Thoracic aorta (tissue), 2 donors: Measurements from ENCODE around the gene PPP2R3C. TPM values are rescaled to one million over a fixed set of nuclear protein-coding genes. Genes with fewer than 3 reads are reported as not detected.

Source experiments
- ATAC-seq: fragments of 150-250 bp; one replicate; pipeline ENCODE4 v1.8.0; 2017; ENCODE audit warnings: low read depth; ENCODE audit not compliant: insufficient number of reproducible peaks, low FRiP score
- DNase-seq: peaks from one replicate; pipeline ENCODE4 v3.0.0-alpha.2; 2020; ENCODE audit warnings: low spot score
- H3K27ac ChIP-seq, 2 donors: fragments of 200-600 bp; sonication (generic); 1 replicate in 1 of 2; 2 replicates in 1 of 2; pipeline ENCODE4 v1.5.1; 2016; ENCODE audit warnings: mild to moderate bottlenecking in 2 of 2, moderate library complexity in 2 of 2
- H3K27me3 ChIP-seq: fragments of 200-600 bp; sonication (generic); replicated peaks from 2 replicates; pipeline ENCODE4 v1.6.0; 2016; ENCODE audit warnings: mild to moderate bottlenecking; ENCODE audit not compliant: insufficient read depth
- H3K36me3 ChIP-seq: fragments of 200-600 bp; sonication (generic); one replicate; pipeline ENCODE4 v1.5.1; 2016
- H3K4me1 ChIP-seq, 2 donors: fragments of 200-600 bp; sonication (generic); 1 replicate in 1 of 2; 2 replicates in 1 of 2; pipeline versions ENCODE4 v1.5.1 to v1.6.0; 2016; ENCODE audit warnings: low read depth in 2 of 2, mild to moderate bottlenecking in 1 of 2; ENCODE audit not compliant: control insufficient read depth in 1 of 2
- H3K4me3 ChIP-seq: fragments of 200-600 bp; sonication (generic); 2 replicates; pipeline ENCODE4 v1.5.1; 2016; ENCODE audit warnings: mild to moderate bottlenecking
- H3K9me3 ChIP-seq: fragments of 200-600 bp; sonication (generic); 2 replicates; pipeline ENCODE4 v1.5.1; 2016
- CTCF ChIP-seq: fragments of 200-600 bp; sonication (generic); IDR thresholded peaks from one replicate; pipeline ENCODE4 v1.5.1; 2019; ENCODE audit warnings: antibody characterized with exemption
- total RNA-seq, 2 donors: library from RNA; depleted of rRNA; stranded (reverse); fragments of >200 nt; gene quantifications; one replicate each; pipeline versions ENCODE4 v1.1.0 to v1.2.3, GENCODE V29; 2016

PPP2R3C gene
- total RNA-seq, 2 donors from 2014 or later, result 29.5 to 31.6 TPM

GRCh38 chr14:35085441-35085840 lies 36.3 kb downstream of the PPP2R3C start:
- DNase-seq (no peak), ATAC-seq (no peak)
- H3K4me3 ChIP-seq, result no peak overlapping the region
- H3K36me3 ChIP-seq, result peaks cover 27% of the 10 kb centered on the region
- no peak overlapping the region for H3K27ac ChIP-seq
- no peak for TF ChIP-seq CTCF
- H3K27me3 ChIP-seq, result no peaks in the 10 kb centered on the region
- H3K4me1 ChIP-seq, result no peaks in the 10 kb centered on the region
- H3K9me3 ChIP-seq, result no peaks in the 10 kb centered on the region

GRCh38 chr14:35083530-35084150 lies 38.1 kb downstream of the PPP2R3C start:
- Histone ChIP-seq H3K27ac (no peak overlapping the region), H3K4me1 (no peaks in the 10 kb centered on the region), H3K4me3 (no peak overlapping the region), H3K36me3 (peaks cover 41% of the 10 kb centered on the region), H3K27me3 (no peaks in the 10 kb centered on the region), H3K9me3 (no peaks in the 10 kb centered on the region)
- TF ChIP-seq CTCF, result no peak
- ATAC-seq (no peak), DNase-seq (no peak)

- TF ChIP-seq CTCF, result no peak
- peaks cover 40% of the 10 kb centered on the region for H3K36me3 ChIP-seq
- H3K9me3 ChIP-seq, result no peaks in the 10 kb centered on the region
These were observed 42.0 kb downstream of the PPP2R3C start for GRCh38 chr14:35079742-35080141.

DNA sequence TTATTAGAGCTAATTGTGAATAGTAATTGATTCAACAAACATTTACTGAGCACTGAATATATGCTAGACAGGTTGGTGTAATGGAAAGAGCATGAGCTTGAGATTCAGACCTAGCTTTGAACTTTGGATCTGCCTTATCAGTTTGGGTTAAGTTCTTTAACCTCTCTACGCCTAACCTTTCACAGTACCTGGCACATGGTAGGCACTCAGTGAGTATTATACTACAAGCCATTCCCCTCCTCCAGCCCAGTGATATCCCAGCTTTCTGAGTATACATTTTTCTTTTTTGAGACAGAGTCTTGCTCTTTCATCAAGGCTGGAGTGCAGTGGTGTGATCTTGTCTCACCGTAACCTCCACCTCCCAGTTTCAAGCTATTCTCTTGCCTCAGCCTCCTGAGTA lies 43.7 kb downstream of the PPP2R3C start:
- no peak for TF ChIP-seq CTCF
- Histone ChIP-seq H3K4me3 (no peak overlapping the region), H3K4me1 (no peaks in the 10 kb centered on the region), H3K9me3 (no peaks in the 10 kb centered on the region), H3K36me3 (peaks cover 46% of the 10 kb centered on the region), H3K27ac (no peak overlapping the region), H3K27me3 (no peaks in the 10 kb centered on the region)
- no peak for ATAC-seq
- DNase-seq, result no peak

More at GRCh38 chr14:35079742-35080141, 42.0 kb downstream of the PPP2R3C start:
- Histone ChIP-seq H3K27me3 (no peaks in the 10 kb centered on the region), H3K27ac (no peak overlapping the region), H3K4me1 (no peaks in the 10 kb centered on the region), H3K4me3 (no peak overlapping the region)
- no peak for DNase-seq
- ATAC-seq, result no peak

- TF ChIP-seq CTCF, result no peak
- DNase-seq, result no peak
- Histone ChIP-seq H3K4me1 (no peaks in the 10 kb centered on the region), H3K27me3 (no peaks in the 10 kb centered on the region), H3K9me3 (no peaks in the 10 kb centered on the region), H3K4me3 (no peak overlapping the region), H3K27ac (no peak overlapping the region), H3K36me3 (peaks cover 31% of the 10 kb centered on the region)
- ATAC-seq, result no peak
These were observed 48.3 kb downstream of the PPP2R3C start for GRCh38 chr14:35073486-35073885.
